PC-9 (cell line): ENCODE results near the gene ACAT2.

Source experiments
- EZH2 ChIP-seq: fragments of 200-600 bp; sonication (generic); IDR thresholded peaks from 2 replicates; pipeline ENCODE4 v1.8.0; 2017; ENCODE audit warnings: antibody characterized with exemption, low read depth
- TF ChIP-seq, protein P1 (sequence below): fragments of 200-600 bp; sonication (generic); conservative IDR thresholded peaks from 2 replicates; pipeline ENCODE4 v1.6.1; 2017; ENCODE audit warnings: mixed run types, antibody characterized with exemption, mild to moderate bottlenecking, moderate library complexity

- TF ChIP-seq, protein P1, sequence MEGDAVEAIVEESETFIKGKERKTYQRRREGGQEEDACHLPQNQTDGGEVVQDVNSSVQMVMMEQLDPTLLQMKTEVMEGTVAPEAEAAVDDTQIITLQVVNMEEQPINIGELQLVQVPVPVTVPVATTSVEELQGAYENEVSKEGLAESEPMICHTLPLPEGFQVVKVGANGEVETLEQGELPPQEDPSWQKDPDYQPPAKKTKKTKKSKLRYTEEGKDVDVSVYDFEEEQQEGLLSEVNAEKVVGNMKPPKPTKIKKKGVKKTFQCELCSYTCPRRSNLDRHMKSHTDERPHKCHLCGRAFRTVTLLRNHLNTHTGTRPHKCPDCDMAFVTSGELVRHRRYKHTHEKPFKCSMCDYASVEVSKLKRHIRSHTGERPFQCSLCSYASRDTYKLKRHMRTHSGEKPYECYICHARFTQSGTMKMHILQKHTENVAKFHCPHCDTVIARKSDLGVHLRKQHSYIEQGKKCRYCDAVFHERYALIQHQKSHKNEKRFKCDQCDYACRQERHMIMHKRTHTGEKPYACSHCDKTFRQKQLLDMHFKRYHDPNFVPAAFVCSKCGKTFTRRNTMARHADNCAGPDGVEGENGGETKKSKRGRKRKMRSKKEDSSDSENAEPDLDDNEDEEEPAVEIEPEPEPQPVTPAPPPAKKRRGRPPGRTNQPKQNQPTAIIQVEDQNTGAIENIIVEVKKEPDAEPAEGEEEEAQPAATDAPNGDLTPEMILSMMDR, result no peak
- no peak for TF ChIP-seq EZH2
These were observed at the start of gene ACAT2 for GRCh38 chr6:159761873-159762680.
